ENCODE measurements around the gene AGTR1. TPM values are rescaled to one million over a fixed set of nuclear protein-coding genes. Genes with fewer than 3 reads are reported as not detected.

The AGTR1 gene
- total RNA-seq, 1 donor from 2014 or later = 41.8 TPM

Small RNA genes within 50 kb of the gene (small RNA-seq; reads per million reads assigned to genes)
- gene RPL38P1 = not detected

Other genes with a start within 250 kb of the AGTR1 start
- gene CPB1, start 129.9 kb downstream of the AGTR1 start, total RNA-seq = 2.1 TPM
- gene CPA3, start 167.4 kb downstream of the AGTR1 start, total RNA-seq = 5.2 TPM